Heart left ventricle (tissue), 16 donors: ENCODE results near the gene PDGFD. TPM values are rescaled to one million over a fixed set of nuclear protein-coding genes. Genes with fewer than 3 reads are reported as not detected.
A peak's percentile ranks its signal among the peaks of the same experiment; 100 is the strongest.

Experiments used
- ATAC-seq, 4 donors: fragments of 200-7000 bp; cut with Tn5 transposase; one replicate each; pipeline ENCODE4 v1.9.1; 2020 to 2022; ENCODE audit warnings: moderate library complexity in 4 of 4, mild to moderate bottlenecking in 3 of 4, moderate number of reproducible peaks in 1 of 4
- DNase-seq, 5 donors: peaks; one replicate each; pipeline ENCODE4 v3.0.0-alpha.2; 2020
- H3K27ac ChIP-seq, 12 donors: fragments of 200-600 bp; sonication (generic) in 4 of 12; one replicate each; pipeline versions ENCODE4 v1.5.0 to v1.8.0; 2016 to 2022; ENCODE audit warnings: mild to moderate bottlenecking in 2 of 12
- H3K27me3 ChIP-seq, 9 donors: fragments of 200-600 bp; sonication (generic) in 2 of 9; one replicate each; pipeline versions ENCODE4 v1.5.1 to v1.8.0; 2016 to 2022; ENCODE audit warnings: mild to moderate bottlenecking in 3 of 9
- H3K36me3 ChIP-seq, 9 donors: fragments of 200-600 bp; sonication (generic) in 2 of 9; one replicate each; pipeline versions ENCODE4 v1.5.0 to v1.8.0; 2018 to 2022; ENCODE audit warnings: mild to moderate bottlenecking in 2 of 9
- H3K4me1 ChIP-seq, 12 donors: fragments of 200-600 bp; sonication (generic) in 4 of 12; one replicate each; pipeline versions ENCODE4 v1.5.0 to v1.8.0; 2016 to 2022; ENCODE audit warnings: mild to moderate bottlenecking in 3 of 12
- H3K4me3 ChIP-seq, 12 donors: fragments of 200-600 bp; sonication (generic) in 4 of 12; one replicate each; pipeline versions ENCODE4 v1.5.0 to v1.8.0; 2017 to 2022; ENCODE audit warnings: mild to moderate bottlenecking in 9 of 12, moderate library complexity in 4 of 12
- H3K9me3 ChIP-seq, 12 donors: fragments of 200-600 bp; sonication (generic) in 4 of 12; one replicate each; pipeline versions ENCODE4 v1.5.0 to v1.8.0; 2016 to 2022; ENCODE audit warnings: mild to moderate bottlenecking in 1 of 12
- POLR2A ChIP-seq, 2 donors: fragments of 450-650 bp; IDR thresholded peaks; one replicate each; pipeline ENCODE4 v1.6.1; 2017; ENCODE audit warnings: antibody characterized with exemption in 2 of 2, mild to moderate bottlenecking in 2 of 2, moderate library complexity in 2 of 2
- WGBS, 4 donors: extraction: QIAGEN DNeasy Blood & Tissue Kit in 2 of 4; methylation state at CpG; one replicate each; pipeline versions ENCODE4 v1.1.5 to v1.1.7; 2013 to 2018; 5-methylcytosine and 5-hydroxymethylcytosine counted together
- intact Hi-C, 10 donors: fragments of 100-400 bp; cut with DNase I; formaldehyde crosslinking; loops; one replicate each; pipeline versions ENCODE4 v1.11.1 to v1.14.2; 2022
- polyA plus RNA-seq, 2 donors: library from polyadenylated mRNA; stranded (reverse); fragments of 200-250 nt; gene quantifications; one replicate each; pipeline ENCODE4 v1.2.3, GENCODE V29; 2013
- total RNA-seq, 9 donors: library from RNA; depleted of rRNA in 2 of 9; stranded (reverse); fragments of >200 nt in 2 of 9; fragmentation: NEBNext Ultra II Directional in 3 of 9; extraction: Animal tissue kit (Norgen Biotek cat#: 25700) in 3 of 9; gene quantifications; one replicate each; pipeline versions ENCODE4 v1.1.0 to v1.2.4, GENCODE V29; 2016 to 2023
- TF ChIP-seq, protein P1 (sequence below), 12 donors: fragments of 200-600 bp; sonication (generic) in 4 of 12; IDR thresholded peaks; one replicate each; pipeline versions ENCODE4 v1.5.0 to v1.8.0; 2018 to 2022; ENCODE audit warnings: antibody characterized with exemption in 12 of 12, mild to moderate bottlenecking in 5 of 12
- donor health status: ischemic (EF 13 %, LVEDD 7.1; RV severe dilation, severe dysfunction).
- donor health status: healthy with polysubstance abuse.
- donor health status: DM: no; HTN: yes; CAD: no.
- donor health status: DM: no; HTN: no; CAD: no.
- donor health status: ischemic (EF 25% LVEDD 6.9; RV normal size, moderate dysfunction).
- donor health status: ischemic (EF 25% LVEDD 5.7; RV mildly dilated, moderate dysfunction).
- donor health status: healthy.
- donor health status: DM: yes; HTN: yes; CAD: no.
- donor health status: ischemic (EF 35%, LVEDD 5.7; RV mildly dilated, moderate dysfunction).
- donor health status: nonischemic (EF 11% LVEDD 7.7; RV severe dilation, severe dysfunction).
- donor health status: DM: yes; HTN: yes; CAD: no.
- donor health status: PGD.
- donor health status: ischemic (EF 29% LVEDD 5.4; RV normal size, mild dysfunction).
- donor health status: nonischemic (EF 23%, LVEDD 6.1; RV moderate dilation, normal function).

The PDGFD gene
- total and polyA plus RNA-seq, 11 donors: 3.6 to 24.6 (median 15.3) TPM

DNA sequence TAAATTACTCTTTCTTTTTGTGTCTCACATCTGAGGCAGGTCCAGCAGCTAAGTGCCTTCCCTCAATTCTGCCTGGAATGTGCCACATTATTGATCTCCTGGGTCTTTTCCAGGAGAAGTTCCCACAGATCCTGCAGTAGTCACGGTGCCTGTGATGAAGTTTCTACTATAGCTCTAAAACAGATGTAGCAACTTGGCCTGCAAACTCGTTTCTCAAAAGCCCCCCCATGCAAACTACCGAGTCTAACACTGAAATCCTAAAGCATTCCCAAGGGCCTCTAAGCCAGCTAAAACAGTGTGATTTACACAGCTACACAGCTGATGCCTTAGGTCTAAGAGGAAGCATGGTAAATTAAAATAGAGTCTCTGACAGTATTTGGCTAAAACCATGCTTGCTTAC, 73.2 kb downstream of the PDGFD start:
- no peak for TF ChIP-seq POLR2A (IDR thresholded peaks at IDR 0.05)
- TF ChIP-seq, protein P1, sequence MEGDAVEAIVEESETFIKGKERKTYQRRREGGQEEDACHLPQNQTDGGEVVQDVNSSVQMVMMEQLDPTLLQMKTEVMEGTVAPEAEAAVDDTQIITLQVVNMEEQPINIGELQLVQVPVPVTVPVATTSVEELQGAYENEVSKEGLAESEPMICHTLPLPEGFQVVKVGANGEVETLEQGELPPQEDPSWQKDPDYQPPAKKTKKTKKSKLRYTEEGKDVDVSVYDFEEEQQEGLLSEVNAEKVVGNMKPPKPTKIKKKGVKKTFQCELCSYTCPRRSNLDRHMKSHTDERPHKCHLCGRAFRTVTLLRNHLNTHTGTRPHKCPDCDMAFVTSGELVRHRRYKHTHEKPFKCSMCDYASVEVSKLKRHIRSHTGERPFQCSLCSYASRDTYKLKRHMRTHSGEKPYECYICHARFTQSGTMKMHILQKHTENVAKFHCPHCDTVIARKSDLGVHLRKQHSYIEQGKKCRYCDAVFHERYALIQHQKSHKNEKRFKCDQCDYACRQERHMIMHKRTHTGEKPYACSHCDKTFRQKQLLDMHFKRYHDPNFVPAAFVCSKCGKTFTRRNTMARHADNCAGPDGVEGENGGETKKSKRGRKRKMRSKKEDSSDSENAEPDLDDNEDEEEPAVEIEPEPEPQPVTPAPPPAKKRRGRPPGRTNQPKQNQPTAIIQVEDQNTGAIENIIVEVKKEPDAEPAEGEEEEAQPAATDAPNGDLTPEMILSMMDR (IDR thresholded peaks at IDR 0.05): no peak

GRCh38 chr11:104089481-104089880, 74.5 kb downstream of the PDGFD start:
- H3K27me3 ChIP-seq: no peaks in the 10 kb centered on the region
- WGBS, 4 donors: 43 to 57% (median 51%) methylated on average over 2 of the region's 2 CpGs
- intact Hi-C loops: no loop called here

More for the DNA sequence above, 73.2 kb downstream of the PDGFD start:
- intact Hi-C loops: no loop called here
- H3K27ac ChIP-seq: no peak overlapping the region
- H3K9me3 ChIP-seq: no peaks in the 10 kb centered on the region
- ATAC-seq: peak in 1 of 4 donors; percentile 11
- peaks cover 0 to 26% (median 9%) of the 10 kb centered on the region in 12 donors for H3K4me1 ChIP-seq
- H3K4me3 ChIP-seq: no peak overlapping the region
- no peak for DNase-seq
- no peaks in the 10 kb centered on the region for H3K36me3 ChIP-seq
- 27 to 37% (median 30%) methylated on average over 3 of the region's 3 CpGs for WGBS, 4 donors
- no peaks in the 10 kb centered on the region for H3K27me3 ChIP-seq

GRCh38 chr11:104086621-104087020, 77.3 kb downstream of the PDGFD start:
- TF ChIP-seq, protein P1 (IDR thresholded peaks at IDR 0.05): no peak
- no peak for TF ChIP-seq POLR2A (IDR thresholded peaks at IDR 0.05)
- no peak overlapping the region for H3K4me3 ChIP-seq
- H3K27me3 ChIP-seq: no peaks in the 10 kb centered on the region
- ATAC-seq (no peak), DNase-seq (no peak)
- peaks cover 0 to 12% (median 5%) of the 10 kb centered on the region in 12 donors for H3K4me1 ChIP-seq
- no peaks in the 10 kb centered on the region for H3K36me3 ChIP-seq
- no peaks in the 10 kb centered on the region for H3K9me3 ChIP-seq
- 56 to 74% (median 67%) methylated on average over 5 of the region's 5 CpGs for WGBS, 4 donors
- intact Hi-C loops: no loop called here
- H3K27ac ChIP-seq: no peak overlapping the region

More at GRCh38 chr11:104089481-104089880, 74.5 kb downstream of the PDGFD start:
- Histone ChIP-seq H3K9me3 (no peaks in the 10 kb centered on the region), H3K27ac (no peak overlapping the region), H3K36me3 (no peaks in the 10 kb centered on the region), H3K4me3 (no peak overlapping the region), H3K4me1 (peaks cover 0 to 22% (median 8%) of the 10 kb centered on the region in 12 donors)
- TF ChIP-seq POLR2A (IDR thresholded peaks at IDR 0.05): no peak
- TF ChIP-seq, protein P1 (IDR thresholded peaks at IDR 0.05): no peak
- ATAC-seq: no peak
- no peak for DNase-seq

DNA sequence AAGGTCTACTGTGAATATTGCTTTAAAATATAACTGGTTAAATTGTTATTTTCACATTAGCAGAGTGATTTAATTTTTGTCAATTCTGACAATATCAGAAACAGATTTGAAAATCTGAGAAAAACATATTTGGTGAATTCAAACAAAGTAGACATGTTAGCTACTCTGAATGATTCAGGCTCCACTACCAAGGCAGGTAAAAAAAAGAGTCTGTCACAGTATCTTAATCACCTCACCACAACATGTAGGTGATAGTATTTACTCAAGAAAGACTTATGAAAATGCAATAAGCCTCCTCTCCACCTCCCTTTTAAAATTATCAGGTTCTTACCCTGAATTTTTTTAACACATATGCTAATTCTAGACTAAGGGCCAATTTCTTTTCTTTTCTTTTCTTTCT, 85.0 kb downstream of the PDGFD start:
- intact Hi-C loops: no loop called here
- no peaks in the 10 kb centered on the region for H3K27me3 ChIP-seq
- H3K36me3 ChIP-seq: no peaks in the 10 kb centered on the region
- ATAC-seq: no peak
- no peak overlapping the region for H3K4me3 ChIP-seq
- TF ChIP-seq, protein P1 (IDR thresholded peaks at IDR 0.05): no peak
- TF ChIP-seq POLR2A (IDR thresholded peaks at IDR 0.05): no peak
- peaks cover 0 to 16% (median 0%) of the 10 kb centered on the region in 12 donors for H3K4me1 ChIP-seq
- DNase-seq: no peak
- peaks cover 0 to 2% (median 0%) of the 10 kb centered on the region in 12 donors for H3K9me3 ChIP-seq
- no peak overlapping the region for H3K27ac ChIP-seq
